DOHH2 (cell line): Measurements from ENCODE around the gene SLC35E2B.
"Not testable (repeated sequence)": the region's sequence is repeated elsewhere in the genome, so short reads cannot be mapped to it uniquely, and the experiment has no call there.

ENCODE experiments used
- H3F3A ChIP-seq: fragments of 200-600 bp; sonication (generic), shearing (Covaris generic); 2 replicates; pipeline ENCODE4 v1.6.0; 2016; ENCODE audit warnings: antibody characterized with exemption, mild to moderate bottlenecking; ENCODE audit not compliant: control insufficient read depth, insufficient read depth
- H3K27ac ChIP-seq: fragments of 200-600 bp; sonication (generic); 2 replicates; pipeline ENCODE4 v1.5.1; 2014; ENCODE audit warnings: low read depth, mild to moderate bottlenecking, low read length, moderate library complexity
- H3K27me3 ChIP-seq: fragments of 200-600 bp; sonication (generic); 2 replicates; pipeline ENCODE4 v1.6.1; 2014; ENCODE audit warnings: mild to moderate bottlenecking, low read length, mixed read lengths; ENCODE audit not compliant: control insufficient read depth
- H3K36me3 ChIP-seq: fragments of 200-600 bp; sonication (generic); 2 replicates; pipeline ENCODE4 v1.6.1; 2014; ENCODE audit warnings: mild to moderate bottlenecking, low read length, moderate library complexity, mixed read lengths; ENCODE audit not compliant: control insufficient read depth
- H3K4me1 ChIP-seq: fragments of 200-600 bp; sonication (generic); 2 replicates; pipeline ENCODE4 v1.6.1; 2014; ENCODE audit warnings: mild to moderate bottlenecking, low read length, mixed read lengths; ENCODE audit not compliant: control insufficient read depth
- H3K4me2 ChIP-seq: fragments of 200-600 bp; sonication (generic); 2 replicates; pipeline ENCODE4 v1.6.0; 2014; ENCODE audit warnings: mild to moderate bottlenecking, low read length, moderate library complexity
- H3K4me3 ChIP-seq: fragments of 200-600 bp; sonication (generic); 2 replicates; pipeline ENCODE4 v1.5.1; 2014; ENCODE audit warnings: mild to moderate bottlenecking, low read length, mixed read lengths
- H3K79me2 ChIP-seq: fragments of 200-600 bp; sonication (generic); 2 replicates; pipeline ENCODE4 v1.6.1; 2014; ENCODE audit warnings: mild to moderate bottlenecking, low read length, mixed read lengths; ENCODE audit not compliant: control insufficient read depth
- H3K9me2 ChIP-seq: fragments of 200-600 bp; sonication (generic); replicated peaks from 2 replicates; pipeline ENCODE4 v1.6.1; 2014; ENCODE audit warnings: mild to moderate bottlenecking, low read length, mixed read lengths; ENCODE audit not compliant: control insufficient read depth
- H3K9me3 ChIP-seq: fragments of 200-600 bp; sonication (generic); 2 replicates; pipeline ENCODE4 v1.6.1; 2014; ENCODE audit warnings: antibody characterized with exemption, low read length, mixed read lengths; ENCODE audit not compliant: control insufficient read depth, insufficient read depth
- H4K20me1 ChIP-seq: fragments of 200-600 bp; sonication (generic); 2 replicates; pipeline ENCODE4 v1.6.0; 2014; ENCODE audit warnings: low read depth, mild to moderate bottlenecking, antibody characterized with exemption, low read length, moderate library complexity; ENCODE audit not compliant: control insufficient read depth, insufficient read depth
- EZH2phosphoT487 ChIP-seq: fragments of 200-600 bp; sonication (generic); IDR thresholded peaks from 2 replicates; pipeline ENCODE4 v1.6.1; 2017; ENCODE audit warnings: borderline replicate concordance, mild to moderate bottlenecking, antibody characterized with exemption, low read length, moderate library complexity, mixed read lengths
- TF ChIP-seq, protein P1 (sequence below): fragments of 200-600 bp; sonication (generic); IDR thresholded peaks from one replicate; pipeline ENCODE4 v1.5.1; 2014; ENCODE audit warnings: antibody characterized with exemption, mild to moderate bottlenecking, low read depth, low read length; ENCODE audit not compliant: poor library complexity, severe bottlenecking

The SLC35E2B gene

DNA sequence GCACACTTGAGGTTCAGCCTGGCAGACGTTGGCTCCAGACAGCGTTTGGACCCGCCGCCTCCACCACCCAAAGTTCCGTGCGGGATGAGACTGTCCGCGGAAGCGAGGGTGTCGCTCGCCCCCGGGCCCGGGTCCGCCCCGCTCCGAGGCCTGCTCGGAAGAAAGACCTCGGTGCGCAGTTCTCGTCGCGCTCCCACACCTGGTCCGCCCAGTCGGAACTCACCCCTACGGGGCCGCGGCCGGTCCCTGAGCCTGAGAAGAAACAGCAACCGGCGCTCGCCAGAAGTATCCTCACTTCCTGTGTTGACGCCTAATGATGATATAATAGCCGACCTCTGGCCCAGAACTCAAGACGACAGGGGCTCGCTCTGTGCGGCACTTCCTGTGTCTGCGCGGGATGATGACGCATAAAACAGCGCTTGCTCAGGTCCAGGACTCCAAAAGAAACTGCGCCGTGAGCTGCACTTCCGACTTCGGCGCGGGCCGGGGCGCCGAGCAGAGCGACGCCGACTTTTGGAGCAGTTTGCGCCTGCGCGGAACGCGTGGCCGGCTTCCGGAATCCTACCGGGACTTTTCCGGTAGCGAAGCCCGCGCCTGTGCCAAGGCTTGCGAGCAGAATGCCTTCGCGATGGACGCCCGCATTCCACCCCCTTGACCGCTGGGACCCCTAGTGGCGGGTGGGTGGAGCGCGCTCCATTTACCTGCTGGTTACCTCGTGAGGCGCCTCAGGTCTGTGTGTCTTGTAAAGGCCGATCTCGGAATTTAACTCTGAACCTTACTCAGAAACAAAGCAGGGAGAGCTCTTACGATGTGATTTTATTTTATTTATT, 31.7 kb upstream of the SLC35E2B start, which contains the start of gene CDK11A:
TSS of gene CDK11A (minus strand) at position 323 of the 830 bp plus-strand sequence. CDS start 1,539 bp downstream, outside the sequence.
- not testable (repeated sequence) for H3K9me2 ChIP-seq, H4K20me1 ChIP-seq, H3K4me1 ChIP-seq, H3K27me3 ChIP-seq, H3F3A ChIP-seq, H3K9me3 ChIP-seq
- peak within 1 kb of the TSS; percentile 82 for H3K4me3 ChIP-seq
- H3K4me2 ChIP-seq, result peak within 1 kb of the TSS; percentile 58
- H3K36me3 ChIP-seq, result peaks cover 18% of the 10 kb centered on the region
- TF ChIP-seq, protein P1, sequence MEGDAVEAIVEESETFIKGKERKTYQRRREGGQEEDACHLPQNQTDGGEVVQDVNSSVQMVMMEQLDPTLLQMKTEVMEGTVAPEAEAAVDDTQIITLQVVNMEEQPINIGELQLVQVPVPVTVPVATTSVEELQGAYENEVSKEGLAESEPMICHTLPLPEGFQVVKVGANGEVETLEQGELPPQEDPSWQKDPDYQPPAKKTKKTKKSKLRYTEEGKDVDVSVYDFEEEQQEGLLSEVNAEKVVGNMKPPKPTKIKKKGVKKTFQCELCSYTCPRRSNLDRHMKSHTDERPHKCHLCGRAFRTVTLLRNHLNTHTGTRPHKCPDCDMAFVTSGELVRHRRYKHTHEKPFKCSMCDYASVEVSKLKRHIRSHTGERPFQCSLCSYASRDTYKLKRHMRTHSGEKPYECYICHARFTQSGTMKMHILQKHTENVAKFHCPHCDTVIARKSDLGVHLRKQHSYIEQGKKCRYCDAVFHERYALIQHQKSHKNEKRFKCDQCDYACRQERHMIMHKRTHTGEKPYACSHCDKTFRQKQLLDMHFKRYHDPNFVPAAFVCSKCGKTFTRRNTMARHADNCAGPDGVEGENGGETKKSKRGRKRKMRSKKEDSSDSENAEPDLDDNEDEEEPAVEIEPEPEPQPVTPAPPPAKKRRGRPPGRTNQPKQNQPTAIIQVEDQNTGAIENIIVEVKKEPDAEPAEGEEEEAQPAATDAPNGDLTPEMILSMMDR, result peak; percentile 34
- peak within 1 kb of the TSS; percentile 72 for H3K27ac ChIP-seq
- peaks cover 22% of the 10 kb centered on the region for H3K79me2 ChIP-seq

DNA sequence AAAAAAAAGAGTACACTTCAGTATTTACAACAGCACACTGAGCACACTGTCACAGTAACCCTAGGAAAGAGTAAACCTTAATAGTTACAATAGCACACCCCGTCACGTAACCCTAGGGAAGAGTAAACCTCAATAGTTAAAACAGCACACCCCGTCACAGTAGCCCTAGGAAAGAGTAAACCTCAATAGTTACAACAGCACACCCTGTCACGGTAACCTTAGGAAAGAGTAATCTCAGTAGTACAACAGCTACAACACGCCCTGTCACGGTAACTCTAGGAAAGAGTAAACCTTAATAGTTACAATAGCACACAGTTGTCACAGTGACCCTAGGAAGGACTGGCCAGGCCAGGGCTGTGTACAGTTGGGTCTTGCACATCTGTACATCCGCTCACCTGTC, 28.6 kb upstream of the SLC35E2B start:
- H3K4me2 ChIP-seq, result no peak overlapping the region
- TF ChIP-seq, protein P1, result no peak
- no peak for TF ChIP-seq EZH2phosphoT487

DNA sequence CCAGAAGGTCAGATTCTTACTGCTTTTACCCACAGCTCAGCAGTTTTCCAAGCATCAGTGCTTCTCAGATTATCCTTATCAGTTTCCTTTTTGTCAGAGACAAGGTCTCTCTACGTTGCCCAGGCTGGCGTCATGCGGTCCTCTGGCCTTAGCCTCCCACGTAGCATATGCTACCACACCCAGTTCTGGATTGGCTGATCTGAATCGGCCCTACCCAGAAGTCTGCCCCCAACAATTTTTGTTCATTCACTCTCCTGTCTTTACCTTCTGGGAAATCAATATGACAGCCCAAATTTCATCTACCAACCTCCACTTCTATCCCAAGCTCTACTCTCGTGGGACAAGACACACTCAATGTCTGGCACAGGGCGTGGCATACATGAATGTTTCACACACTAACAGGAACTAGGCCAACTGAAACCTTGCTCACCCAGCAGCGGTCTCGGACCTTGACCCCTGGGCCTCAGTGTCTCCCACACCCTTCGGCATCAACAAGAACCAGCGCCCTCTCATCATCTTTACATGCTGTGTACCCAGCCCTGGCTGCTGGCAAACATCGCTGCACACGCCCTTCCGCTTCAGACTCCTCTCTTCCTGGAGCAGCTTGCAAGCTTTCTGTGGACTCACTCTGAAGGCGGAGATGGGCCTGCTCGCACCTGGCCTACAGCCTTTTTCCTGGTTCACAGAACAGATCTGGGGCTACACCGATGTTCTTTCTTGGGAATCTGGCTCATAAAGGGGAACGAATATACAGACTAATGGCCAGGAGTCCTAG, 22.7 kb upstream of the SLC35E2B start:
- H3K9me3 ChIP-seq, H4K20me1 ChIP-seq, H3K79me2 ChIP-seq, H3K27ac ChIP-seq, H3K4me2 ChIP-seq, H3F3A ChIP-seq, H3K9me2 ChIP-seq, H3K4me3 ChIP-seq, H3K27me3 ChIP-seq, H3K4me1 ChIP-seq: not testable (repeated sequence)
- peaks cover 18% of the 10 kb centered on the region for H3K36me3 ChIP-seq

More for the DNA sequence above, 28.6 kb upstream of the SLC35E2B start:
- Histone ChIP-seq H3F3A (no peaks in the 10 kb centered on the region), H3K27me3 (no peaks in the 10 kb centered on the region), H3K4me1 (no peaks in the 10 kb centered on the region), H3K4me3 (no peak overlapping the region), H4K20me1 (no peaks in the 10 kb centered on the region), H3K9me3 (no peaks in the 10 kb centered on the region), H3K9me2 (no peaks in the 10 kb centered on the region), H3K79me2 (peaks cover 22% of the 10 kb centered on the region), H3K36me3 (peaks cover 25% of the 10 kb centered on the region), H3K27ac (no peak overlapping the region)

DNA sequence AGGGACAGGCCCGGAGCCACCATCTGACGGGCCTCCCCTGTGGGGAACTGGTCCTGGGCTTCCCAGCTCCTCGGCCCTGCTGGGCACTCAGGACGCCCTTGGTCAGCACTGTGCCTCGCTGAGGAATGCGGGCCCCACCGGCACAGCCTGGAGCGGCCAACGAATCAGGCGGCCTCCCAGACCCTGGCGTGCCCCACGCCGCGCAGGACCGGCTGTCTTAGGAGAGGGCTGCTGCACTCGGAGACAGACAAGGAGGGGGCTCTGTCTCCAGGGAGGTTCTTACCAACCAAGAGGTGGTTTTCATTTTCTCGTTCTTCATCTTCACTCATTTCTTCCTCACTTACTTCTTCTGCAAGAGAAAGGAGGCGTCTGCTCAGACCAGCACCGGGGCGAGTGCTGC, 15.3 kb upstream of the SLC35E2B start:
- not testable (repeated sequence) for H3K4me1 ChIP-seq, H3K4me3 ChIP-seq, H3K4me2 ChIP-seq, H3K9me3 ChIP-seq, H3K9me2 ChIP-seq, H3F3A ChIP-seq, H4K20me1 ChIP-seq, H3K36me3 ChIP-seq, H3K79me2 ChIP-seq, H3K27ac ChIP-seq, H3K27me3 ChIP-seq

DNA sequence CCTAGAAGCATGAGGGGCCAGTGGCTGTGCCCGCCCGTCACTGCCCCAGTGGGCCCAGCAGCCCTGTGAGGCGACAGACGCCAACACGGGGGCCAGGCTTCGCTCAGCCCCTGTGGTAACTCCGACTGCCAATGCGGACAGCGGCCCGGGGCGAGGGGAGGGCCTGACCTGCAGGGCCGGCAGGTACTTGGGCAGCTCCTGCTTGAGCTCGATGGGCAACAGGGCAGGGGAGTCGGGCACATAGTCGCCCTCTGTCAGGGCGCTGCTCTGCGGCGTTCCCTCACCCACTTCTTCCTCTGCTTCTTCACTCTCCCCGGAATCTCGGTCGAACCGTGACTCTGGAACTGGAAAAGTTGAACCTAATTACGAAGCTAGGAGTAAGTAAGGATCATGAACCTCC, 14.6 kb upstream of the SLC35E2B start:
- not testable (repeated sequence) for H3F3A ChIP-seq, H3K27ac ChIP-seq, H4K20me1 ChIP-seq, H3K4me2 ChIP-seq, H3K27me3 ChIP-seq, H3K9me3 ChIP-seq, H3K4me3 ChIP-seq, H3K79me2 ChIP-seq, H3K36me3 ChIP-seq, H3K9me2 ChIP-seq, H3K4me1 ChIP-seq

DNA sequence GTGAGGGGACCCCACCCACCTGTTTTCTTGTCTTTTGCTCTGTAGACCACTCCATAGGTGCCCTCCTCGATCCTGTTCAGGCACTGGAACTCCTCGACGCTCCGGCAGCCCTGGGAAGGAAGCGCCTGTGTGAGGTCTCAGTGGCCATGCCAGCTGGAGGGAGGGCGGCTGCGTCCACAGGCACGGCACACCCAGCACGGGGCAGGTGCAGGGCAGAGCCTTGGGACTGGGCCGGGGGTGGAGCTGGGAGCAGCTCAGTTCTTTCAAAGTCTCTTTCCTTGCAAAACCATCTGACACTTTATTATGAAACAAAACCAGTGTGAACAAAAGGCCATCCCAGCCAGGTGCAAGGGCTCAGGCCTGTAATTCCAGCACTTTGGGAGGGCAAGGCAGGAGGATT, 13.0 kb upstream of the SLC35E2B start:
- H3K27me3 ChIP-seq, H3K27ac ChIP-seq, H3K4me2 ChIP-seq, H3K4me1 ChIP-seq, H3K79me2 ChIP-seq, H3K9me2 ChIP-seq, H3K36me3 ChIP-seq, H4K20me1 ChIP-seq, H3F3A ChIP-seq, H3K9me3 ChIP-seq, H3K4me3 ChIP-seq: not testable (repeated sequence)
